WTC11 (cell line): Measurements from ENCODE around the gene KLHL13. TPM values are rescaled to one million over a fixed set of nuclear protein-coding genes. Genes with fewer than 3 reads are reported as not detected.

ENCODE experiments used
- ATAC-seq: fragments of 200-7000 bp; cut with Tn5 transposase; 2 replicates; pipeline ENCODE4 v1.10.0; 2021; ENCODE audit warnings: mild to moderate bottlenecking, moderate library complexity
- CTCF ChIA-PET: fragments of 300-600 bp; sonication (Branson Sonifier 250); formaldehyde crosslinking; loops from one replicate; lab custom pipeline; 2021; ENCODE audit warnings: antibody characterized with exemption; lab: Charles Lee
- POLR2A ChIA-PET: fragments of 350-600 bp; sonication (Branson Sonifier 250); formaldehyde crosslinking; loops from one replicate; lab custom pipeline; 2021; ENCODE audit warnings: antibody characterized with exemption; lab: Charles Lee
- DNase-seq: peaks from one replicate; pipeline ENCODE4 v3.0.0; 2021; ENCODE audit warnings: low spot score
- H3K27ac Mint-ChIP-seq: 2 replicates; pipeline ENCODE4 v1.8.0; 2021; ENCODE audit warnings: mixed read lengths
- H3K27me3 Mint-ChIP-seq: 2 replicates; pipeline ENCODE4 v1.8.0; 2021; ENCODE audit warnings: low read depth, mild to moderate bottlenecking, moderate library complexity, mixed read lengths
- H3K36me3 Mint-ChIP-seq: 2 replicates; pipeline ENCODE4 v1.8.0; 2021; ENCODE audit warnings: mixed read lengths
- H3K4me1 Mint-ChIP-seq: 2 replicates; pipeline ENCODE4 v1.8.0; 2022; ENCODE audit warnings: mixed read lengths
- H3K4me3 Mint-ChIP-seq: 2 replicates; pipeline ENCODE4 v1.8.0; 2021; ENCODE audit warnings: mild to moderate bottlenecking, moderate library complexity, mixed read lengths
- H3K9me3 Mint-ChIP-seq: 2 replicates; pipeline ENCODE4 v1.8.0; 2021; ENCODE audit warnings: mixed read lengths
- FOXK1 ChIP-seq: sonication (generic); formaldehyde crosslinking; IDR thresholded peaks from 2 replicates; pipeline ENCODE4 v1.8.0; 2022; ENCODE audit warnings: mild to moderate bottlenecking, moderate library complexity, missing genetic modification reagents
- GABPB1 ChIP-seq: sonication (generic); formaldehyde crosslinking; IDR thresholded peaks from 2 replicates; pipeline ENCODE4 v1.8.1; 2023; ENCODE audit warnings: mild to moderate bottlenecking, missing genetic modification reagents
- KAT7 ChIP-seq: sonication (generic); formaldehyde crosslinking; IDR thresholded peaks from 2 replicates; pipeline ENCODE4 v1.8.1; 2023; ENCODE audit warnings: missing genetic modification reagents, mild to moderate bottlenecking, borderline replicate concordance
- MXD4 ChIP-seq: fragments of 250-450 bp; sonication (Bioruptor Pico); IDR thresholded peaks from 2 replicates; pipeline ENCODE4 v1.8.0; 2021; ENCODE audit warnings: mild to moderate bottlenecking, moderate library complexity, borderline replicate concordance
- NR1H2 ChIP-seq: sonication (generic); formaldehyde crosslinking; IDR thresholded peaks from 2 replicates; pipeline ENCODE4 v1.9.0; 2021; ENCODE audit warnings: mild to moderate bottlenecking, moderate library complexity, missing genetic modification reagents
- ZNF138 ChIP-seq: sonication (generic); formaldehyde crosslinking; conservative IDR thresholded peaks from 2 replicates; pipeline ENCODE4 v1.8.1; 2022; ENCODE audit warnings: mild to moderate bottlenecking, moderate library complexity, missing genetic modification reagents
- ZNF396 ChIP-seq: fragments of 250-450 bp; sonication (Bioruptor Pico); IDR thresholded peaks from 2 replicates; pipeline ENCODE4 v1.8.0; 2021; ENCODE audit warnings: mild to moderate bottlenecking, moderate library complexity, borderline replicate concordance
- ZNF416 ChIP-seq: fragments of 250-450 bp; sonication (Bioruptor Pico); IDR thresholded peaks from 2 replicates; pipeline ENCODE4 v1.9.0; 2021; ENCODE audit warnings: mild to moderate bottlenecking, inconsistent platforms
- total RNA-seq: library from RNA; stranded (reverse); gene quantifications from 3 replicates; pipeline ENCODE4 v1.2.3, GENCODE V29; 2021
- TF ChIP-seq, protein P1 (sequence below): sonication (generic); formaldehyde crosslinking; IDR thresholded peaks from 2 replicates; pipeline ENCODE4 v1.8.1; 2023; ENCODE audit warnings: mild to moderate bottlenecking, missing genetic modification reagents, borderline replicate concordance
- TF ChIP-seq, protein P2 (sequence below): sonication (generic); formaldehyde crosslinking; IDR thresholded peaks from 2 replicates; pipeline ENCODE4 v1.8.0; 2022; ENCODE audit warnings: mild to moderate bottlenecking, missing genetic modification reagents
- TF ChIP-seq, protein P3 (sequence below): sonication (generic); formaldehyde crosslinking; IDR thresholded peaks from 2 replicates; pipeline ENCODE4 v1.8.0; 2023; ENCODE audit warnings: missing genetic modification reagents
- TF ChIP-seq, protein P4 (sequence below): sonication (generic); formaldehyde crosslinking; IDR thresholded peaks from 2 replicates; pipeline ENCODE4 v1.8.1; 2022; ENCODE audit warnings: mild to moderate bottlenecking, moderate library complexity, missing genetic modification reagents
- TF ChIP-seq, protein P5 (sequence below): sonication (generic); formaldehyde crosslinking; IDR thresholded peaks from 2 replicates; pipeline ENCODE4 v1.8.1; 2023; ENCODE audit warnings: mild to moderate bottlenecking, missing genetic modification reagents
- TF ChIP-seq, protein P6 (sequence below): fragments of 250-450 bp; sonication (Bioruptor Pico); IDR thresholded peaks from 2 replicates; pipeline ENCODE4 v1.9.0; 2021; ENCODE audit warnings: mild to moderate bottlenecking, borderline replicate concordance

KLHL13 gene
- total RNA-seq, 1 experiment from 2014 or later: 7.7 TPM

DNA sequence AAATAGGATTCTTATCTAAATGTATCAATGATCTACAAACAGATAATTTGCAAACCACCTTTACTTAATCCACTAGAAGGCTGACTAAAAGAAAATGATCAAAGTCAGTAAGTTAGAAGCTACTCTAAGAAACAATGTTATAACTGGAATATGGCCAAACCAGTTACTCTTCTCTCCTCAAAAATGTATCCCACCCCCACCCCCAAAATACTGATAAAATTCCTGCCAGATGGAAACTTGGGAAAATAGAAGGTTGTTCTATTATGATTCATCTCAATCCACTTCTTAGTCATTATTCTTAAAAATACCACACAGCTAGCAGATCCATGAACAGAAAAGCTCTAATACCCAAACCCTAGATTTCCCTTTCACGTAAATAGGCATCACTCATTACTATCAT lies 206.4 kb downstream of the KLHL13 start (continued):
- TF ChIP-seq, protein P1, sequence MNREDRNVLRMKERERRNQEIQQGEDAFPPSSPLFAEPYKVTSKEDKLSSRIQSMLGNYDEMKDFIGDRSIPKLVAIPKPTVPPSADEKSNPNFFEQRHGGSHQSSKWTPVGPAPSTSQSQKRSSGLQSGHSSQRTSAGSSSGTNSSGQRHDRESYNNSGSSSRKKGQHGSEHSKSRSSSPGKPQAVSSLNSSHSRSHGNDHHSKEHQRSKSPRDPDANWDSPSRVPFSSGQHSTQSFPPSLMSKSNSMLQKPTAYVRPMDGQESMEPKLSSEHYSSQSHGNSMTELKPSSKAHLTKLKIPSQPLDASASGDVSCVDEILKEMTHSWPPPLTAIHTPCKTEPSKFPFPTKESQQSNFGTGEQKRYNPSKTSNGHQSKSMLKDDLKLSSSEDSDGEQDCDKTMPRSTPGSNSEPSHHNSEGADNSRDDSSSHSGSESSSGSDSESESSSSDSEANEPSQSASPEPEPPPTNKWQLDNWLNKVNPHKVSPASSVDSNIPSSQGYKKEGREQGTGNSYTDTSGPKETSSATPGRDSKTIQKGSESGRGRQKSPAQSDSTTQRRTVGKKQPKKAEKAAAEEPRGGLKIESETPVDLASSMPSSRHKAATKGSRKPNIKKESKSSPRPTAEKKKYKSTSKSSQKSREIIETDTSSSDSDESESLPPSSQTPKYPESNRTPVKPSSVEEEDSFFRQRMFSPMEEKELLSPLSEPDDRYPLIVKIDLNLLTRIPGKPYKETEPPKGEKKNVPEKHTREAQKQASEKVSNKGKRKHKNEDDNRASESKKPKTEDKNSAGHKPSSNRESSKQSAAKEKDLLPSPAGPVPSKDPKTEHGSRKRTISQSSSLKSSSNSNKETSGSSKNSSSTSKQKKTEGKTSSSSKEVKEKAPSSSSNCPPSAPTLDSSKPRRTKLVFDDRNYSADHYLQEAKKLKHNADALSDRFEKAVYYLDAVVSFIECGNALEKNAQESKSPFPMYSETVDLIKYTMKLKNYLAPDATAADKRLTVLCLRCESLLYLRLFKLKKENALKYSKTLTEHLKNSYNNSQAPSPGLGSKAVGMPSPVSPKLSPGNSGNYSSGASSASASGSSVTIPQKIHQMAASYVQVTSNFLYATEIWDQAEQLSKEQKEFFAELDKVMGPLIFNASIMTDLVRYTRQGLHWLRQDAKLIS: no peak
- TF ChIP-seq NR1H2 (CRISPR knock-in tag) (no peak), ZNF416 (CRISPR knock-in tag) (no peak), KAT7 (CRISPR knock-in tag) (no peak), ZNF396 (CRISPR knock-in tag) (no peak), FOXK1 (no peak)
- TF ChIP-seq, protein P2, sequence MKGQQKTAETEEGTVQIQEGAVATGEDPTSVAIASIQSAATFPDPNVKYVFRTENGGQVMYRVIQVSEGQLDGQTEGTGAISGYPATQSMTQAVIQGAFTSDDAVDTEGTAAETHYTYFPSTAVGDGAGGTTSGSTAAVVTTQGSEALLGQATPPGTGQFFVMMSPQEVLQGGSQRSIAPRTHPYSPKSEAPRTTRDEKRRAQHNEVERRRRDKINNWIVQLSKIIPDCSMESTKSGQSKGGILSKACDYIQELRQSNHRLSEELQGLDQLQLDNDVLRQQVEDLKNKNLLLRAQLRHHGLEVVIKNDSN (CRISPR knock-in tag): no peak
- TF ChIP-seq, protein P3, sequence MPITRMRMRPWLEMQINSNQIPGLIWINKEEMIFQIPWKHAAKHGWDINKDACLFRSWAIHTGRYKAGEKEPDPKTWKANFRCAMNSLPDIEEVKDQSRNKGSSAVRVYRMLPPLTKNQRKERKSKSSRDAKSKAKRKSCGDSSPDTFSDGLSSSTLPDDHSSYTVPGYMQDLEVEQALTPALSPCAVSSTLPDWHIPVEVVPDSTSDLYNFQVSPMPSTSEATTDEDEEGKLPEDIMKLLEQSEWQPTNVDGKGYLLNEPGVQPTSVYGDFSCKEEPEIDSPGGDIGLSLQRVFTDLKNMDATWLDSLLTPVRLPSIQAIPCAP: no peak
- TF ChIP-seq, protein P4, sequence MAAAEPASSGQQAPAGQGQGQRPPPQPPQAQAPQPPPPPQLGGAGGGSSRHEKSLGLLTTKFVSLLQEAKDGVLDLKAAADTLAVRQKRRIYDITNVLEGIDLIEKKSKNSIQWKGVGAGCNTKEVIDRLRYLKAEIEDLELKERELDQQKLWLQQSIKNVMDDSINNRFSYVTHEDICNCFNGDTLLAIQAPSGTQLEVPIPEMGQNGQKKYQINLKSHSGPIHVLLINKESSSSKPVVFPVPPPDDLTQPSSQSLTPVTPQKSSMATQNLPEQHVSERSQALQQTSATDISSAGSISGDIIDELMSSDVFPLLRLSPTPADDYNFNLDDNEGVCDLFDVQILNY: no peak

DNA sequence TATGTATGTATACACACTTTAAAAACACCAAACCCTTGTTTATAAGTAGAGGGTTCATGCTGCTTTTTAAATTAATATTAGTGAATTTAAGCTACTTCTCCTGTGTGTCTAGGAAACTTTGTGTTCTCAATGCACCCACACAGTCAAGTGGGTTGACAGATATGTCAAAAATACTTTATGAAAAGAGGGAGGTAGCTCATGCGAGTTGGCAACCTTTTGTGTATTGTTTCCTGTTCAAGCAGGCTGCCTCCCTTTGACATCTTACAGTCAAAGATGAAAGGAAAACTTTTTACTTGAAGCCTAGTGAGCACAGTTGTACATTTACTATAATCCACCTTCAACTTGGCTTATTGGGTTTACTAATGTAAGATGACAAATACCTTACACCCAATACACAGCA lies 218.4 kb downstream of the KLHL13 start:
- ChIA-PET CTCF (no interaction called here), POLR2A (no interaction called here)
- no peaks in the 10 kb centered on the region for H3K36me3 Mint-ChIP-seq
- H3K4me3 Mint-ChIP-seq: no peak overlapping the region
- peaks cover 18% of the 10 kb centered on the region for H3K4me1 Mint-ChIP-seq
- DNase-seq: no peak
- H3K9me3 Mint-ChIP-seq: no peaks in the 10 kb centered on the region
- no peak overlapping the region for H3K27ac Mint-ChIP-seq
- no peaks in the 10 kb centered on the region for H3K27me3 Mint-ChIP-seq
- no peak for ATAC-seq
- no peak for TF ChIP-seq KAT7 (CRISPR knock-in tag)
- no peak for TF ChIP-seq ZNF138 (CRISPR knock-in tag)
- TF ChIP-seq, protein P5, sequence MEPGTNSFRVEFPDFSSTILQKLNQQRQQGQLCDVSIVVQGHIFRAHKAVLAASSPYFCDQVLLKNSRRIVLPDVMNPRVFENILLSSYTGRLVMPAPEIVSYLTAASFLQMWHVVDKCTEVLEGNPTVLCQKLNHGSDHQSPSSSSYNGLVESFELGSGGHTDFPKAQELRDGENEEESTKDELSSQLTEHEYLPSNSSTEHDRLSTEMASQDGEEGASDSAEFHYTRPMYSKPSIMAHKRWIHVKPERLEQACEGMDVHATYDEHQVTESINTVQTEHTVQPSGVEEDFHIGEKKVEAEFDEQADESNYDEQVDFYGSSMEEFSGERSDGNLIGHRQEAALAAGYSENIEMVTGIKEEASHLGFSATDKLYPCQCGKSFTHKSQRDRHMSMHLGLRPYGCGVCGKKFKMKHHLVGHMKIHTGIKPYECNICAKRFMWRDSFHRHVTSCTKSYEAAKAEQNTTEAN: no peak

DNA sequence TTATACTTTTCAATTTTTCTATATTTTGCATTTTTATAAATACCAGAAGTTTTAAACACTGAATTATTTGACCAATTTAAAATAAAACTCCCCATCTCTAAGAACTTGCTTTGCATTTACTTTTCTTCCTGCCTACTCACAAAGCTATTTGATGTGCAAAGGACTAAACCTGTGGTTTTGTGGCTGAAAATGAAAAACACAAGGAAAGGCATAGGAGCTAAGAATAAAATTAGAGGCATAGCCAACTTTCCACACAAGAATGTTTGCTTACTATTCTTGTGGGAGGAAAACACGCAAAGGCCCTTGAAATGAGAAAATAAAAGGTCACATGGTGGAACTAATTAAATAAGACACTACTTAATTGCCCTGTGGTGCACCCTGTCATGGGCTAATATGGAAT lies 221.2 kb downstream of the KLHL13 start:
- no peak for TF ChIP-seq MXD4 (CRISPR knock-in tag)
- TF ChIP-seq, protein P6, sequence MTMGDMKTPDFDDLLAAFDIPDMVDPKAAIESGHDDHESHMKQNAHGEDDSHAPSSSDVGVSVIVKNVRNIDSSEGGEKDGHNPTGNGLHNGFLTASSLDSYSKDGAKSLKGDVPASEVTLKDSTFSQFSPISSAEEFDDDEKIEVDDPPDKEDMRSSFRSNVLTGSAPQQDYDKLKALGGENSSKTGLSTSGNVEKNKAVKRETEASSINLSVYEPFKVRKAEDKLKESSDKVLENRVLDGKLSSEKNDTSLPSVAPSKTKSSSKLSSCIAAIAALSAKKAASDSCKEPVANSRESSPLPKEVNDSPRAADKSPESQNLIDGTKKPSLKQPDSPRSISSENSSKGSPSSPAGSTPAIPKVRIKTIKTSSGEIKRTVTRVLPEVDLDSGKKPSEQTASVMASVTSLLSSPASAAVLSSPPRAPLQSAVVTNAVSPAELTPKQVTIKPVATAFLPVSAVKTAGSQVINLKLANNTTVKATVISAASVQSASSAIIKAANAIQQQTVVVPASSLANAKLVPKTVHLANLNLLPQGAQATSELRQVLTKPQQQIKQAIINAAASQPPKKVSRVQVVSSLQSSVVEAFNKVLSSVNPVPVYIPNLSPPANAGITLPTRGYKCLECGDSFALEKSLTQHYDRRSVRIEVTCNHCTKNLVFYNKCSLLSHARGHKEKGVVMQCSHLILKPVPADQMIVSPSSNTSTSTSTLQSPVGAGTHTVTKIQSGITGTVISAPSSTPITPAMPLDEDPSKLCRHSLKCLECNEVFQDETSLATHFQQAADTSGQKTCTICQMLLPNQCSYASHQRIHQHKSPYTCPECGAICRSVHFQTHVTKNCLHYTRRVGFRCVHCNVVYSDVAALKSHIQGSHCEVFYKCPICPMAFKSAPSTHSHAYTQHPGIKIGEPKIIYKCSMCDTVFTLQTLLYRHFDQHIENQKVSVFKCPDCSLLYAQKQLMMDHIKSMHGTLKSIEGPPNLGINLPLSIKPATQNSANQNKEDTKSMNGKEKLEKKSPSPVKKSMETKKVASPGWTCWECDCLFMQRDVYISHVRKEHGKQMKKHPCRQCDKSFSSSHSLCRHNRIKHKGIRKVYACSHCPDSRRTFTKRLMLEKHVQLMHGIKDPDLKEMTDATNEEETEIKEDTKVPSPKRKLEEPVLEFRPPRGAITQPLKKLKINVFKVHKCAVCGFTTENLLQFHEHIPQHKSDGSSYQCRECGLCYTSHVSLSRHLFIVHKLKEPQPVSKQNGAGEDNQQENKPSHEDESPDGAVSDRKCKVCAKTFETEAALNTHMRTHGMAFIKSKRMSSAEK: no peak
- no peak for TF ChIP-seq GABPB1
- no peak overlapping the region for H3K27ac Mint-ChIP-seq
- POLR2A ChIA-PET: no interaction called here
- CTCF ChIA-PET: no interaction called here
- no peak for ATAC-seq
- peaks cover 15% of the 10 kb centered on the region for H3K4me1 Mint-ChIP-seq
- DNase-seq: no peak
- no peaks in the 10 kb centered on the region for H3K27me3 Mint-ChIP-seq
- no peak overlapping the region for H3K4me3 Mint-ChIP-seq
- H3K36me3 Mint-ChIP-seq: no peaks in the 10 kb centered on the region
- H3K9me3 Mint-ChIP-seq: no peaks in the 10 kb centered on the region
